NCI-H2029 treated with DMSO at 0.1 percent for 48 hours (cell line): Measurements from ENCODE around the gene NPHP1.
"Not testable (repeated sequence)": the region's sequence is repeated elsewhere in the genome, so short reads cannot be mapped to it uniquely, and the experiment has no call there.

Source experiments
- DNase-seq: peaks from one replicate; lab custom pipeline; 2025; lab: John Stamatoyannopoulos, UW

NPHP1 gene

DNA sequence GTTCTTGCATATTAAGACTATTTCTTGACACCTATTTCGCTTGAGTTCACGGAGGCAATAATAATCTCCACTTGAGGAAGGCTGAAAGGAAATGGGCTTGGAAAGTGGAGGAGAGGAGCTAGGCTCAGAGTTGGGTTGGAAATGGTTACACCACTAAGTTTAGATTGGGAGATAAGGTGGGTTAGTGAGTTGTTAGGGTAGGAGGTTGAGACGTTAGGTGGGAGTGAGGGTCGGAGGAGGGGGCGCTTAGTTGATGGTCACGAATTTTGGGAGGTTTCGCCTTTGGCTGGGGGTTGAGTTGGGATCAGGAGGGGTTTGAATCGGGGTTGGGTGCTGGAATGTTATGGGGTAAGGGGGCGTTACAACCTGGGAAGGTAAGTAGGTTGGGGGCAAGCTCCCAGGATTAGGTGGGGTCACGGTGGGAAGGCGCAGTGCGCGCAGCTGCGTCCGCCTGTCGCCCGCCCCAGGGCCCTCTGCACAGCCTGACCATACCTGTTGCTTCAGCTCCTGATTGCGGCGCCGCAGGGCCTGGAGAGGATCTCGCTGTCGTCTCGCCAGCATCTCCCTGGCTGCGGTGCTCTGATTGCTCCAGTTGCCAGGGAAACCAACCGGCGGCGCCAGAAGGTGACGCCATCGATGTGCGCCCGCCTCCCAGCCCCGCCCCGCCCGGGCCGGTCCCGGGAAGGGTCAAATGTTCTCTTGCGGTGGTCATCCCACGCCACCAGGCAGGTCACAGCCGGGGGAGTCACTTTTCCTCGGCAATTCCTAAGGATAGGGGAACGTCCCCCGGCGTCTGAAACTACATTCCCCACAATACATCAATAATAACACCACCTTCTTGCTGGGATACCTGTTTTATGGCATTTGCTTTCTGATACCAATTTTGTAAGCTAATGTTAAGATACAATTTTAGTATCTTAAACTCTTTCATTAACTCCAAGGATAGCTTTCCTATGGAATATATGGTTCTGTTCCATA lies at the start of gene NPHP1:
Gene NPHP1 (minus strand): TSS at position 606 of the 978 bp plus-strand sequence. CDS start 45 bp downstream, at position 561.
- DNase-seq: peak; percentile 36

DNA sequence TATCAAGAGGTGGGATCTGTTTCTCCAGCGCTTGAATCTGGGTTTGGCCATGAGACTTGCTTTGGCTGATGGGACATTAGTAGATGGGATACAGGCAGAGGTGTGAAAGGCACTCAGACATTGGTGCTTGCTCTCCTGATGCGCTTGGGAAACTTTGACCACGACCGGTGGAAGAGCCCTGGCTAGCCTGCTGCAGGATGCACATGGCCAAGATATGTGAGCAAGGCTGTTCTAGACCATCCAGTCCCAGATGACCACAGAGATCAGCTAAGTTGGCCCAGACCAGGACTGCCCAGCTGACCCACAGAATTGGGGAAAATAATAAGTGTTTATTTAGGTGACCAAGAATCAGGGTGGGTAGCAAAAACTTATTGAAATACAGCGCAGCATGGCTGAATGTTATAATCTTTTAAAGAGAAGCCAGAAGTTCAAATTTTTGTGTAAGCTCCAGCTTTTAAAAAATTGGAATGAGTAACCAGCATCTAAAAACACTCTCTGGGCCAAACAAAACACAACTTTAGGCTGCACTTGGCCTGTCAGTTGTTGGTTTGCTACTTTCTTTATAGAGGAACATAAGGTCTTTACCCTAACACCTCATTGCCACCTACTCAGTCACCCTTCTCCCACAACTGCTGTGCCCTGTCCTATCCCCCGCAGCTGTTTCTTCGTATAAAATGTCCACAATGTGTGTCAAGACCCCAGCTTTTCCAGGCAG lies 43.4 kb upstream of the NPHP1 start:
- DNase-seq: not testable (repeated sequence)

DNA sequence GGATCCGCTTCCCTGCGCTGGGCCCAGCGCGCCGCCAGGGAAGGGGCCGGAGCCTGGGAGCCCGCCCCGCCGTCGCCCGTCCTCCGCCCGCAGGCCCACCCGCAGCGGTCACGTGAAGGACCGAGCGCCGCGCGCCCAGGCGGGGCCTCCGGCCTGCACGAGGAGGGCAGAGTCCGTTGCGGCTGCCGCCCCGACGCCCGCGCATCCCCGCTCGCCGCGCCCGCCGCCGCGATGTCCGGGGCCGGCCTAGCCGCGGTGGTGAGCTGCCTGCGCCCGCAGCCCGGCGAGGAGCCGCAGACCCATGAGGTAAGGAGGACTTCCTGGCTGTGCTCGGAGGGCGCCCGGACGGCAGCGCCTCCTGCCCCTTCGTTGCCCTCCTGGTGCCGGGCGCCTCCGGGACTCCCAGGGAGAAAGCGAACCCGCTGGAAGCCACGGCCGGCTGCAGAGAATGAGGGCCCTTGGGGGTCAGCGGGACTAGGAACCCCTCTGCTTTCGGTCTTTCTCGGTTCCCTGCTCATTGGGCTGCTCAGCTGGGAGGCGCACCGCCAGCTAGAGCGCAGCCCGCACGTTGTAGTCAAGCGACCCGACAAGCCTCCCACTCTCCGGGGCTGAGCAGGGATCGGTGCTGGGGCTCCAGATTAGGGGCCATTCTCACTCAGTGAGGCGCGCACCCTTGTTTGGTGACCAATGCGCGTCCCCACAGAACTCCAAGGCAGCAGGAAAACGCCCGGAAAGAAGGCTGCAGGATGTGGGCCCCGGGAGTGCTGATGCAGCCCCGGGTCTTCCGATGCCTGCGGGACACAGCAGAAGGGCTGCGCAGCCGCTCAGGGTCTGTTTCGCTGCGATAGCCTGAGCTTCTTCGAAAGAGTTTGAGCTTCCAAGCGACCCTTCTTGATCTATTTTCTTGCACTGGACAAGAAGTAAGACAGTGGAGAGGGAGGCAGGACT lies 40.9 kb upstream of the NPHP1 start:
- not testable (repeated sequence) for DNase-seq

DNA sequence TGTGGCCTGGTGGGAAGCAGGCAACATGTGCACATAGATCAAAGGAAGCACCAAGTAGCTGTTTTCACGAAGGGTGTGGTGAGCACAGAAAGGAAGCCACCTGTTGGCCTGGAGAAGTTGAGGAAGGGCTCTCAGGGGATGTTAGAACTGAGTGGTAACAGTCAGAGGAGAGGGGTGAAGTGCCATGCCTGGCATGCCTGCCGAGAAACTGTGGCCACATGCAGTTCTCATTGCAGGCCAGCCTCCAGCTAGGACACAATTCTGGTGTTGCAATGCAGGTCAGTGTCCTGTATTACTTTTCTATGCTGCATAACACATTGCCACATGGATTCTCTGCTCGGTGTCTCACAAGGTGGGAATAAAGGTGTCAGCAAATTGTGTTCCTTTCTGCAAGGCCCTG lies 38.5 kb upstream of the NPHP1 start:
- DNase-seq: not testable (repeated sequence)

DNA sequence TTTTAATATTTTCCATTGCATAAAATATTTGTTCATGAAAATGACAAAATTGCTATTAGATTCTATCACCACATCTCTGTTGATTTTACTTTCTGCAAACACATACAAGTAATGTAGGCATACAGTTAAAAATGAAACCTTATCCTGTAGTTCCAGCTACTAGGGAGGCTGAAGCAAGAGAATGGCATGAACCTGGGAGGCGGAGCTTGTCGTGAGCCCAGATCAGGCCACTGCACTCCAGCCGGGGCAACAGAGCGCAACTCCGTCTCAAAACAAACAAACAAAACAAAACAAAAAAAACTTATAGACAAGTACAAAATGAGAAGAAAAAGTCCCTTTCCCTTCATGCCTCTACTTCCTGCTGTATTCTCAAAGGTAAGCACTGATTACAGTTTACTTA lies 29.7 kb upstream of the NPHP1 start:
- DNase-seq: not testable (repeated sequence)

DNA sequence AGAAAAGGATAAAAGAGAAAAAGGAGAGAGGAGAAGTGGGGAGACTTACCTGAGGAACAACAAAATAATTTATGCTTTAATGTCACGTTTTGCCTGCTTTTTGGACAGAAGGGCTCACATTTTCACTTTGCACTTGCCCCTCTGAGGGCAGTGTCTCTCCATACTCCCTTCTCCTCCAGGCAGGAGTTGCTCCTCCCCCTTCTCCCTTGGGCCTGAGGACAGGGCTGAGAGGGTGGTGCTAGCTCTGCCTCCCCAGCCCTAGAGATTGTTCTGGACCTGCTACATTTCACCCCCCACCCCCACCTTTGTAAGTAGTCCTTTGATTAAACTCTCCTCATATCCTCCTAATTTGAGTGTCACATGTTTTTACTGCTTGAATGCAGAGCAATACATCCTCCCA lies 25.1 kb upstream of the NPHP1 start:
- not testable (repeated sequence) for DNase-seq

DNA sequence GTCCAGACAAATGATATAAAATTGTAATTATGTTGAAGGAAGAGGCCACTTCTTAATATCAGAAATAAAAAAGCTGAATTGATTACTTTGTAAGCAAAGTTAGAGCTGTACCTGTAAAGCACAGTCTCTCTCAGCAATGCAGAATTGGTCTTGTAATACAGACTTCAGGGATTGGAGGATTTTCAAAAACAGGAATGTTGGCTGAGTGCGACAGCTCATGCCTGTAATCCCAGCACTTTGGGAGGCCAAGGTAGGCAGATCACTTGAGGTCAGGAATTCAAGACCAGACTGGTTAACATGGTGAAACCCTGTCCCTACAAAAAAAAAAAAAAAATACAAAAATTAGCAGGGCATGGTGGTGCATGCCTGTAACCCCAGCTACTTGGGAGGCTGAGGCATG lies 17.8 kb upstream of the NPHP1 start:
- not testable (repeated sequence) for DNase-seq

DNA sequence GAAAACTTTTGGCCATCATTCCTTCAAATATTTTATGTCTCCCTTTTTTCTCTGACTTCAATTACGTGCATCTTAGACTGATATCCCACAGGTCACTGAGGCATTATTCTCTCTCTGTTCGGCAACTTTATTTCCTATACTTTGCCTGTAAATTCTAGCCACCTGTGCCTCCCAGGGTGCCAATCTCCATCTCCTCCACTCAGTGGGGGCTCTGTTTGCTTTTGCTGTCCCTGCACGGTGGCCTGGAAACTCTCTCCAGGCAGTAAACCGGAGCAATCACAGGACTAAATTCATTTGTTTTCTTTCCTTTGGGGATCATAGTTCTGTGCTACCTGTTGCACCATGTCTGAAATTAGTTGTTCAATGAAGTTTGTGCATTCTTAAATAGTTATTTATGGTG lies 17.1 kb upstream of the NPHP1 start:
- no peak for DNase-seq

DNA sequence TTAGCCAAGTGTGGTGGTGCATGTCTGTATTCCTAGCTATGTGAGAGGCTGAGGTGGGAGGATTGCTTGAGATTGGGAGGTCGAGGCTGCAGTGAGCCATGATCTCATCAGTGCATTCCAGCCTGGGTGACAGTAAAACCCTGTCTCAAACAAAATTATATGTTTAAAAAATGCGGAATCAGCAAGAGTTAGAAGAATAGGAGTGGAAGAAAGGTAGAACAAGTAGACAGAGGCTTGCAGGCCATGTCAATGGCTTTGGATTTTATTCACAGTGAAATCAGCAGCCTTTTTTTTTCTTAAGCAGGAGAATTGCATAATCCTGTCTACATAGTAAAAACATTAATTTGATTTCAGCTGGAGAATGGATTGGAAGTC lies 15.4 kb upstream of the NPHP1 start:
- no peak for DNase-seq

DNA sequence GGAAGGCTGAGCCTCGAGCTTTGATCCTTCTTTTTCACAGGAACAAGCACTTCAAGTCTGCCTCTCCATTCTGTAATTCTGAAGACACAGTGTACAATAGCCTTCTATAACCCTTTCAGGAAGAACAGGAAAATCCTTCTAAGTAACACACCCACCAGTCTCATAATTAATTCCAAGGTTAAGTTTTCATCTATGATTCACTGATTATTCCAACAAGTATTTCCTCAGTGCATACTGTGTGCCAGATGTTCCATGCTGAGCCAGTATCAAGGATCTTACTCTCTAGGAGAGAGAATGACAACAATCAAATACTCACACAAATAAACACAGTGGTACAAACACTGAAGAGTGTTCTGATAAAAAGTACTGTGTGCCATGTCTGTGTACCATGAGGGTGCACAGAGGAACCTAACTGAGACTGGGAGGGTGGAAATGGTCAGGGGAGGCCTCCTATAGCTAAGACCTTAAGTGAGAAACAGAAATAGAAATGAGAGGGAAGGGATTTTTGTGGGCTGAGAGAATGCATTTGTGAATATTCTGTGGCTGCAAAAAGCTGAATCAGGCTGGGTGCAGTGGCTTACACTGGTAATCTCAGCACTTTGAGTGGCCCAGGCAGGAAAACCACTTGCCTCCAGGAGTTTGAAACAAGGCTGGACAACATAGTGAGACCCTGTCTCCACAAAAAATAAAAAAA lies 14.8 kb upstream of the NPHP1 start:
- DNase-seq: no peak

DNA sequence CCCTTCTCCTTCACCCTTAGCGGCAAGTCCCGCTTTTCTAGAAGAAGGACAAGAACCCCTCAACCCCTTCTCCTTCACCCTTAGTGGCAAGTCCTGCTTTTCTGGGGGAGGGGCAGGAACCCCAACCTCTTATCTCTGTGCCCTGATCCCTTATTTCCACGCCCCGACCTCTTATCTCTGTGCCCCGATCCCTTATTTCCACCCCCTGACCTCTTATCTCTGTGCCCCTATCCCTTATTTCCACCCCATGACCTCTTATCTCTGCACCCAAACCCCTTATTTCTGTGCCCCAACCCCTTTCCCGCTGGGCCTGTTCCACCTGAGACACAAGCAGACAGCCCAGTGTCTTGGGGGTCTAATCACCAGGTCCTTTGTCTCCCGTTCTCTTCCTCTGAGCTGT lies 14.1 kb upstream of the NPHP1 start:
- DNase-seq: not testable (repeated sequence)

DNA sequence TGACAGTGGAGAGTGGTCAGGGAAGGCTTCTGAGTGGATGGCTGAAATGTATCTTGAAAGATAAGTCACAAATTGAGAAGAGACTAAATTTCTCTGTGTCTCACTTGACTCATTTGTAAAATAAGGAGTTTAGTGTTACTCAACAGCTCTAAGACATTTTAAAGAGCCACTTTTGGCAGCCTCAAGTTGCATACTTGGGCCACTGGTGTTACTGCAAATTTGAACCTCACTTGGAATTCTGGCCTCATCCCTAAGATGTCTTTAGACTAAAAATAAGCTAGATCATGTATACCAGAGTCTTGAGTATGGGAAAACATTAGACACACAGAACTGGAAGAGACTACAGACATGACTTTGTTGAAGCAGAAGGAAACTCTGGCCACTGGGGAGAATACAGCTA lies 12.0 kb upstream of the NPHP1 start:
- no peak for DNase-seq

DNA sequence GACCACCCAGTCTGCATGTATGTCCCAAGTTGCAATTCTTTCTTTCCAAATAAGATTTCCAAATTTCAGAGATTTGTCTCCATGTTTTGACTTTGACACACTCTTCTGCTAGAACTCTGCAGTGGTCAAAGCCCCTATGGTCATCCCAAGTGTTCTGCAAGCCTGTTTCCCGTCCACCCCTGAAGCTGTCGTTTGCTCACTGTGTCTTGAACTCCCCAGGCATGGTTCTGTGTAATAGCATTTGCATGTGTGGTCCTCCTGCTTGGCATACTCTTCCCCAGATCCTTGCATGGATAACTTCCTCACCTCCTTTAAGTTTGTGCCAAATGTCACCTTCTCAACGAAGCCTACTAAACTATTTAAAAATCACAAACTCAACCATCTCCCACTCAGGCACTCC lies 11.4 kb upstream of the NPHP1 start:
- no peak for DNase-seq

DNA sequence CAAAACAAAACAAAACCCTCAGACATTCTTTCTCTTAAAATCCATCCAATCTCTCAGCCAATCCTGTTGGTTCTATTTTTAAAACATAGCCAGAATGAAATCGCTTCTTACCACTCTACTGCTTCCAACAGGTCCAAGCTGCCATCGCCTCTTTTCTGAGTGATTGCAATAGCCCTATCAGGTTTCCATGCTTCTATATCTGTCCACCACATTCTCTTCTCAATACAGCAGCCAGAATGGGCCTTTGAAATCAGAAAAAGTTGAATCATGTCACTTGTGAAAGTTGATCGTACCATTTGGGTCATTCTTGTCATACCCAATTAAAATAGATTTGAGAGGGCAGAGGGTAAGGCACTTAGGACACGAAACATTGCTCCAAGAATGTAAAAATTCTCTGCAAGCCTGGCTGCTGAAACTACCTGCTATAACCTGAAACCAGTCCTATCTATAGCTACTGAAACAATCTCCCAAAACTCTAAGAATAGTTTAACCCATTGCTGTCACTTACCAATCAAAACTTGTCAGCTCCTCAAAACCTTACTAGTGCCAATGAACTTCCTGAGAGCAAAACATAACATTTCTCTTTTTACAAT lies 10.8 kb upstream of the NPHP1 start:
- no peak for DNase-seq

DNA sequence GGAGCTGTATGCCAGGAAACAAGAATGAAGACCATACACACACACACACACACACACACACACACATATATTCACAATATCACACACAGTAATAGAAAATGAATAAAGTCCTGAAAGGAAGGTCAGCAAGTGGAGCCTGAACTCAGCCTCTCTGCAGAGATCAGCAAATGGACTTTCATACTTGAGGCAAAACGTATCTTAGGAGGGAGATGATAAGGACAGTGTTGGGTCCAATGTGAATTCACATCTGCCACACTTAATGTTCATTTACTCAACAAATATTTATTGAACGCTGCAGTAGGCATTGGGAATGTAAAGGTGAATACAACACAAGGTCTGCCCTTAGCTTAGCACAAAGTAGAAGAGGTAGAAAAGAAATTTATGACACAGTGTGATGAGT lies 10.3 kb upstream of the NPHP1 start:
- DNase-seq: no peak

DNA sequence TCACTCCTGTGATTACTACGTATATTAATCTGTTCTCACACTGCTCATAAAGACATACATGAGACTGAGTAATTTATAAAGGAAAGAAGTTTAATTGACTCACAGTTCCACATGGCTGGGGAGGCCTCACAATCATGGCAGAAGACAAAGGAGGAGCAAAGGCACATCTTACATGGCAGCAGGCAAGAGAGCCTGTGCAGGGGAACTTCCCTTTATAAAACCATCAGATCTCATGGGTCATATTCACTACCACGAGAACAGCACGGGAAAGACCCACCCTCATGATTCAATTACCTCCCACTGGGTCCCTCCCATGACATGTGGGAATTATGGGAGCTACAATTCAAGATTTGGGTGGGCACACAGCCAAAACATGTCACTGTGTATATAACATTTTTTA lies 8.7 kb upstream of the NPHP1 start:
- not testable (repeated sequence) for DNase-seq

DNA sequence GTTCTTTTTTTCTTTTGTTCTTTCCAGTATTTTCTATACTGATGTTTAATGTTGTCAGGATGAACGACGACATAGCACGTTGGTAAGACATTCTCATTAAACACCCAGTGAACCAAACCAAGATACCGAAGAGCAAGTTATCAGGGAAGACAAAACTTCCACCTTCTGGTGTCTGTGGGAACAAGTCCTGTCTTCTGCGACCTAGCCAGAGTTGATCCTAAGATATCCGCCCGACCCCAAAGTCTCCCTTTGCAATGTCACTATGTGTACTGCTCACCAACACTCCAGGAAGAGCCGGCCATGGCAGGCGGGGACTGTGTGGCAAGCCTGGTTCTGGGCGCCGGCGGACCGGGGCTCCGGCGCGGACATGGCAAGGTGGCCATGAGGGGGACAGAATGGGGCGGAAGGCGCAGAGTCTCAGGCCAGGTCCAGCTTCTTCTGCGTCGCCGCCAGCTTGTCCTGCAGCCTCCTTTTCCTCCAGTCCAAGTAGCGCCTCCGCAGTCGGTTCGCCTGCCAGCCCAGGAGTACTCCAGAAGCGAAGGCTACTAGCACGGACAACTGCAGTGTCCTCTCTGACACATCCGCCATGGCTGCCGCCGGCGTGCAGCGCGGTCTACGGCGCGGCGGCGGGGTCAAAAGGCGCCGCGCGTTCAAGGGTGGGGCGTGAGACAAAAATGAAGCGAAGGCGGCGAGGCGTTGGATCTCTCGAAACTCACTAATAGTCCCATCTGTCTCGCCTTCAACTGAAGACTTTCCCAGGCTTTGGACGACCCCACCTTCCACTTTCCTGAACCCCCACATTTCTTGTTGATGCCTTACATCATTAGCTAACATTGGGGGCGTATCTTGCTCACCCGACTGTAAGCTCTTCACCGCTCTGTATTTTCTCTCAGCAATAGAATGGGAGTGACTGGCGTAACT lies 7.4 kb upstream of the NPHP1 start, which contains the start of gene MTLN:
Gene MTLN (minus strand): TSS at position 610 of the 921 bp plus-strand sequence. CDS start 22 bp downstream, at position 588.
- DNase-seq: peak; percentile 12

DNA sequence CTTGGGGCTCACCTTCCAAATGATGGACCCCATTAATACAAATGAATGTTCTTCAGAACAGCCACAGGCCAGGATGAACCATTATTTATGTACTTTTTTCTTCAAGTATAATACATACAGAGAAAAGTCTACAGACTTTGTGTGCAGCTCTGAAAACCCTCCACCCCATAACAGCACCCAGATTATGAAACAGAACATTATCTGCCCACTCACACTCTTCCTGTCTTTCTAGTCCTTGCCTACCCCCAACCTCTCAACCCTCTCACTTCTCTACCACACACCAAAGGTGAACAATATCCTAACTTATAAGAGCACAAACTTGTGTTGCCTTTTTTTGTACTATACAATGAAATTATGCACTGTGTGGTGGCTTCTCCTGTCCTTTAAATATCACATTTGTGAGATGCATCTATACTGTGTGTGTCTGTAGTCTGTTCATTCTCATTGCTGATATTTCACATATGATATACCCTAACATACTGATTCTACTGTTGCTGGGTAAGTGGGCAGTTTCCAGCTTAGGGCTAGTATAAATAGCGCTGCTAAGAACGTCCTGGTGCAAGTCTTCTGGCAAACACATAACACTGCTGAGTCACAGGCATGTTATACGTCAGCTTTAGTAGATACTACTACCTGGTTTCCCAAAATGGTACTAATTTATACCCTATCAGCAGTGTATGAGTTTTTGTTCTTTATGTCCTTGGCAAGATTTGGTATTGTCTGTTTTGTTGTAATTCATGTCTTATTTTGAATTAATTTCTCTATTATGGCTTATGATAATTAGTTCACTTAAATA lies 1.0 kb upstream of the NPHP1 start:
- no peak for DNase-seq

DNA sequence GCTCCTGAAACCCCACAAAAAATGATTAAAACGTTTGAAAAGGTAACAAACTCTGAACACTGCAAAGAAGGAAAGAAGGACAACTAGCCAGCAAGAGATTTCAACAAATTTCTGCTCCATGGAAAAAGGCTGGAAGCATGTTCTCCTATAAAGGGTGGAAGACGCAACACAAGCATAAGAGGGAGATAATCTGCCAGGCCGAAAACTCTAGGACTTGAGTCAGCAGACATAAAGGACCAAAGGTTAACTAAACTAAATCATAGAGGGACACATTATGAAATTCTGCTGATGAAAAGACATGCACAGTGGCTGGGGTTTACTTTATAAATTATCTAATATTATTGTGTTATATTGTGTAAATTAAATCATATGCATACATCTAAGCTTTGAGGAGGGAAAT lies 6.8 kb downstream of the NPHP1 start:
- no peak for DNase-seq
